HG03060 (cell line): ENCODE data around the gene TTC21A.

Source experiments
- ATAC-seq: cut with Tn5 transposase; IDR thresholded peaks from one replicate; pipeline ENCODE4 v1.9.1; 2021; ENCODE audit warnings: low read depth, moderate number of reproducible peaks; ENCODE audit not compliant: unreplicated experiment

TTC21A gene

DNA sequence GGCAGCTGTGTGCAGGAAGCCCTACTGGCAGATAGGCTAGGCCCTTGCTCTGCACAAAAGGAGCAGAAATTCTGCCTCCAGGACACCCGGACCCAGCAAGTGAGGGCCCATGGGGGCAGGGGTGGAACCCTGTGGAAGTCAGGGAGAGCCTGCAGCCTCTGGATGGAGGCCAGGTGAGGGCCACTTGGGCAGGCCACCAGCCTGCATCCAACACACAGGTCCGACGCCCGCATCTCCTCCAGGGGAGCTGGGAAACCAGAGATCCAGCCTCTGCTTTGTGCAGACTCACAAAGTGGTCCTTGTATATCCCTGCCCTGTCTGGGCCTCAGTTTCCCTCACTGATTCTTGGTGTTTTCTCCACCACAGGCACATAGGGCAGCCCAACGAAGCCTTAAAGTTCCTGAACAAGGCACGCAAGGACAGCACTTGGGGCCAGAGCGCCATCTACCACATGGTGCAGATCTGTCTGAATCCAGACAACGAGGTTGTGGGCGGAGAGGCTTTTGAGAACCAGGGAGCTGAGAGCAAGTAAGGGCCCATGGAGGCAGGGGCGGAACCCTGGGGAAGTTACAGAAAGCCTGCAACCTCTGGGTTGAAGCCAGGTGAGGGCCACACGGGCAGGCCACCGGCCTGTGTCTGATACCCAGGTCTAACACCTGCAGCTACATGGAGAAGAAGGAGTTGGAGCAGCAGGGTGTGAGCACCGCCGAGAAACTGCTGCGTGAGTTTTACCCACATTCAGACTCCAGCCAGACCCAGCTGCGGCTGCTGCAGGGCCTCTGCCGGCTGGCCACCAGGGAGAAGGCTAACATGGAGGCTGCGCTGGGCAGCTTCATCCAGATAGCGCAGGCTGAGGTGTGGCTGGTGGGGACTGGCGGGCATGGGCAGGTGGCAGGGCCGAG, 29.3 kb downstream of the TTC21A start:
- no peak for ATAC-seq

DNA sequence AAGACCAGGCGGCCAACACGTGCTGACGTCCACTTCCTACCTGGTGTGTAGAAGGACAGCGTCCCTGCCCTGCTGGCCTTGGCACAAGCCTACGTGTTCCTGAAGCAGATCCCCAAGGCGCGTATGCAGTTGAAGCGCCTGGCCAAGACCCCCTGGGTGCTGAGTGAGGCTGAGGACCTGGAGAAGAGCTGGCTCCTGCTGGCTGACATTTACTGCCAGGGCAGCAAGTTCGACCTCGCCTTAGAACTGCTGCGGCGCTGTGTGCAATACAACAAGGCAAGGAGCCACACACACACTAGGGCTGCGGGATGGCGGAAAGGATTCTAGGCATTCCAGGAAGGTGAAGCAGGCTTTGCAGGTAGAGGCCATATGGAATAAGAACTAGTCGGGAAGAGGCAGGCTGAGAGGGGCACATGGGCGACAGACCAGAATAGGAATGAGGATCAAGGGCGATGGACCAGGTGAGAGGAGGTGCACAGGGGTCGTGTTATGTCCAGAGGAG, 30.0 kb downstream of the TTC21A start:
- ATAC-seq = no peak

DNA sequence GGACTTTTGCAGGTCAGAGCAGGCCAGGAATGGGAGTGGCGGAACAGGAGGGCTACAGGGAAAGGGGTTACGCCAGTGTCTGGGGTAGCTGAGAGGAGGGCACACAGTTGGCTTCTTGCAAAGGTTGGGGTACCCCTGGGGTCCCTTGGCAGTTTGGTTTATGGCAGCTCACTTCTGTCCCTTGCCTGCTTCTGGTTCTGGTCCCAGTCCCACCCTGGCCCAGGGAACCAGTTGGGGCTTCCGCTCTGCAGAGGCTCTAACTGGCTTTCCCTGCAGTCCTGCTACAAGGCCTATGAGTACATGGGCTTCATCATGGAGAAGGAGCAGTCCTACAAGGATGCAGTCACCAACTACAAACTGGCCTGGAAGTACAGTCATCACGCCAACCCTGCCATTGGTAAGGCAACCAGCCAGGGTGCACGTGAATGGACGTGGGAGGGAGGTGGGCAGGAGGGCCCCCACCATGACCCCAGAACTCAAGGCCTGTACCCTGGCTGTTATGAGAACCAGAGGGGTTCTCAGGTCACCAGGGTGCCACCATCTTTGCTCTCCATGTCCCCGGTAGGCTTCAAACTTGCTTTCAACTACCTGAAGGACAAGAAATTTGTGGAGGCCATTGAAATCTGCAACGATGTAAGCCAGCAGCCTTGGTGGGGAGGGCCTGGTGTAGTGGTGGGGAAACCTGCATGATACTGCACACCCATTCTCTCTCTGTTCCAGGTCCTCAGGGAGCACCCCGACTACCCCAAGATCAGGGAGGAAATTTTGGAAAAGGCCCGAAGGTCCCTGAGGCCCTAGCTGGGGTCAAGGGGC, 30.7 kb downstream of the TTC21A start:
- ATAC-seq = no peak

DNA sequence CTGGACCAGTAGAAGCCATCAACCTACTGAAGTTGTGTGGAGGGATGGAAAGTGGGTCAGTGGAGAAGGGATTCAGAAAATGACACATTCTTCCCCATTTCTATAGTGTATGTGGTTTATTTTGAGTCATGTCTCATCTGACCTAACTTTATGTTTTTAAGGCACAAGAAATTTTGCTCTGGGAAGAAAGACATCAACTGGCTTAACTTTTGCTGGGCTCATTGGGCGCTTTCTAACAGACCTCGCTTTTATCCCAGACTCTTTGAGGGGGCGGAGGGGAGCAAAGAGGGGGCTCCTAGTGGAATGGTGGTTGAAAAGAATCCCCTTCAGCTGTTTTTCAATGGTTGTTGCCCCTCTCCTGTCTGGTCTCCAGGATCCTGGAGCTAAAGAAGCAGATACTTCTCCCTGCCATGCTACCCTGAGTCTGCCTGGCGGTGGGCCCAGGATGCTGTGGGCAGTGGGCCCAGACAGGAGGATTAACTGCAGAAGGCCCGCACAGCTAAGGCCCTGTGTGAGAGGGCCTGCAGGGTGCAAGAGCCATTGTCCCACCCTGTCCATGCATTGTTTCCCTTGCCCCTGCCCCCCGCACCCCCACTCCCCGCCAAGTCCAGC, 31.4 kb downstream of the TTC21A start:
- ATAC-seq = no peak

DNA sequence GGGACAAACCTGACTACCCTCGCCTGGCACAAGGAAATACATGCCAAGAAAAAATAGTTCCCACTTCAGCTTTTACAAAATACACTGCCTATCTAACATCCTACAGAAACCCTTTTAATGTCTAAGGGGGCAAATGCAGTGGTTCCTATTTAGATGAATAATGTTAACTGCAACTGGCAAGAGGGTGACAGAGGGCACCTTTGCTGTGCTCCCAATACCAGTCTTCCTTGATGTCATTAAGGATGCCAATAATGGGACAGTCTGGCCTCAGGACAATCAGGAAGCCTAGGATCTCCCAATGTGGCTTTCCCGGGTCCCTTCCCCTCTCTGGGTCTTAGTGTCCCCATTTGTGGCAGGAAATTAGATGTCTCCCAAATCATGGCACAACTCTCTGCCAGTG, 32.0 kb downstream of the TTC21A start:
- ATAC-seq = no peak

DNA sequence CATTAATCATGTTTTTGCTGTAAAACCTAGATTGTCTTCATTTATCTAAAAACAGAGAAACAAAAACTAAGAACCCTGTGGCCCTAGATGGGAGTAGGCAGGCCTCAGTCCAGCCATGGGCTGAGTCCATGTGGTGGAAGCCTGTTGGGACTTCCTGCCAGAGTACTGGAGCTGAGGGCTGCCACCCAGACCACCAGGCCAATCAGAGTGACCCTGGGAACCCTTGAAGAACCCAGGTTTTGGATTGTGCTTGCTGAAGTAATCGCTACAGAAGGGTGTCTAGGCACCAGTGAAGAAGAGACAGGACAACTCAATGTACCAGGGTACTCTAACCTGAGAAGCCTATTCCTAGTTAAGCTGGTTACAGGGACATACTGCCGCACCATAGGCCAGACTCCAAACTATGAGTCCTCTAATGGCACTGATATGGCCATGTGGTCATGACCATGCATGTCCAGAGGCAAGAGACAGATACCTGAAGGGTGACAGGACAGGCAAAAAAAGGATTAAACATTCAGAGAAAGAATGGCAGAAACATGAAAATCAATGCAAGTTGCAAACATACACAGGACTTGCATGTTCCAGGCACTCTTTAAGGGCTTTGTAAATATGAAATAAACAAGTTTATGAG, 33.0 kb downstream of the TTC21A start:
- ATAC-seq = no peak

DNA sequence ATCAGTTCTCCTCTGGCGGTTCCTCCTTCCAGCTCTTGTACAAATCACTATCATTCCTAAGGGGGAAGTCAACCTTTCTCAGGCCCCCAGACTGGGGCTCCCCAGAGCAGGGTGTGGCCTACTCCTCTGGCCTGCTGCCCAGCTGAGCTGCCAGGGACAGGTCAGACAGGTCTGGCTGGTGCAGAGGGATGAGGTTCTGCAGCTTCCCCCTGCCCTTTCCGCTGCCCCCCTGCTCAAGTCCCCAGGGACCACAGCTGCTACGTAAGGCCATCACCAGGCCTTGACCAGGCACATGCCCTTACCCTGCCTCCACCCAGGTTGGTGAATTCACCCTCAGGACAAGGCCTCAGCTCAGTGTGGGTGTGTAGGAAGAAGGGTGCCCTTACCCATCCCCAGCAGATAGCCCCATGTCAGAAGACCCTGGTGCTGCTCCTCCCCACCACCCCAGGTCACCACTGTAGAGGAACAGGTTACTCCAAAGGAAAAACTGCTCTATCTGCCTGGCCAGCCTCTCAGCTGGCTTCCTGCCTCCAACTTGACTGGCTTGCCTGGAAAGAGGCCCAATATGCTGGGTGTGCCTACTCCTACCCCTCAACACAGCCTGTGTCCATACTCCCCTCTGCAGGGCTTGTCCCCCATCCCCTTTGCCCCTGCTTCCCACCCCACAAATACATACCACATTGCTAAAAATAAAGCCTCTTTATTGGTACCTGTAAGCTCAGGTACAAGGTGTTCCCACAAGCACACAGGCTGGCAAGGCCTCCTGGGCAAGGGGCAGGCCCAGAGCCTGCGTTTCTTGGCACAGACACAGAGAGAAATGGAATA, 33.9 kb downstream of the TTC21A start:
- ATAC-seq = no peak

DNA sequence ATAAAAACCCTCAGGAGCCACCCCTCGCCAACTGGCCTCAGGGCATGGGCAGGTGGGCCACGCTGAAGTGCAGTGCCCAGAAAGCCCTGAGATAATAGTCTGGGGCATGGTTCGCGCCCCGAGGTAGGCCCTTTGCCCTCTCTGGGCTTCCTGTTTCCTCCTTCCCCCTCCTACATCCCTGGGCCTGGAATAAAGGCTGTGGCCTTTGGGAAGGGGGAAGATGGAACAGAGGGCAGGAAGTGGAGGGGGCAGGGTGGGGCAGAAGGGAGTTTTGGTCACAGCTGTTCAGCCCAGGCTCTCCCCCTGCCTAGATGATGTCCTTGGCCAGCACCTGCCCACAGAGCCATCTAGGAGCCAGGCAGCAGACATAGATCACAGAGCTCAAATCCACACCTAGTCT, 34.6 kb downstream of the TTC21A start:
- ATAC-seq = no peak

DNA sequence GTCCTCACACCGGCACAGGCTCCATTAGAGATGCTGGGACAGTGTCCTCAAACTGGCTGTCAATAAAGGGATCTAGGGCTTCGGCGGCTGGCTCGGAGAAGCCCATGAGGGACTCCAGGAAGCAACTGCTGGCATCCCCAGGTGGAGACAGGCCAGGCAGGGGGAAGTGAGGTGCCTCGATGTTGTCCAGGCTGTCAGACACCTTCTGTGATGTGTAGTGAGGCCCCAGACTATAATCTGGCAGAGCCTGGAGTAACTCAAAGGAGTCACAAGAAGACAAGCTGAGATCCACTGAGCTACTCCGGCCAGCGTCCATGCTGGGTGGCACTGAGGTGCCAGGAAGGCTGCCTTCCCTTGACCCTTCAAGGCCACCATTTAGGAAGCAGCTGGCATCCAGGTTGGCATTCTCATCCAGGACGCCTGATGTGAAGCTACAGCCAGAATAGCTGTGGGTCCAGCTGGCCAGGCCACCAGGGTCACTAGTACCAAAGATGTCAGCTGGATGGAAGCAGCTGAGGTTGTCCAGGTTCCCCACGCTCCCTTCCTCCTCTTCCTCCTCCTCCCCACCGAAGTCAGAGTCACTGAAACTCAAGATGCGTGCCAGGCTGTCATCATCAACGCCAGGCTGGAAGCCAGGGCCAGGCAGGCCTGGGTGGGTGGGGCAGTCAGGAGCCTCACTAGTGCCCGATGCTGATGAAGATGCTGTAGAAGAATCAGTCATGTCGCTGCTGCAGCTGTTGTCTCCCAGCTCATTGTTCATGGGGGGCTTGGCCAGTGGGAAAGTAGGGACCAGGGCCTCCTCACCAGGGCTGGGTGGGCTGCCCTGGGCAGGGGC, 35.8 kb downstream of the TTC21A start:
- ATAC-seq = no peak

DNA sequence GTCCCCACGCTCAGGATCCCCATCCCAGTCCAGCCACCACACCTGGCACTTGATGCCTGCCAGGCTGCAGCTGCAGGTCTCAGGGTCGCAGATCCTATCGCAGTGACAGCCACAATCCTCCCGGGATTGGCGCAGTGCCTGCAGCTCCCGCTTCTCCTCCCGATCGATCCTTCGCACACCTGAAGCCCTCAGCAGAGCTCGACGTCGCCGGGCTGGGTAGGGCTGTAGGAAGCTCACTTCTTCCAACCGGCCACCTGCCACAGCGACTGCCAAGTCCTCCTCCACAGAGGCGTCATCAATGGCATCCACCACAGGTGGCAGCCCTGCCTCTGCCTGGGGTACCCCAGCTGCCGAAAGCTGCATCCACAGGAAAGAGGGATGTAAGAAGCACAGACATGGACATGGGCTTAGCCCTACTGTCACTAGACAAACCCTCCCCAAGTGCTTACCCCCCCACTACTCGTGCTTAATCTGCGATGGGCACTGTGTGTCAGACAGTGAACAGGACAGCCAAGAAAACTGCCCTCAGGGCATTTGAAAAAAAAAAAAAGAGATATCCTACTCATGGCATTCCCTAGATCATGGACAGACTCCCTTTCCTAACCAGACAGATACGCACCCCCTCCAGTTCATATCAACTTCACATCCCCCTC, 36.7 kb downstream of the TTC21A start:
- no peak for ATAC-seq

DNA sequence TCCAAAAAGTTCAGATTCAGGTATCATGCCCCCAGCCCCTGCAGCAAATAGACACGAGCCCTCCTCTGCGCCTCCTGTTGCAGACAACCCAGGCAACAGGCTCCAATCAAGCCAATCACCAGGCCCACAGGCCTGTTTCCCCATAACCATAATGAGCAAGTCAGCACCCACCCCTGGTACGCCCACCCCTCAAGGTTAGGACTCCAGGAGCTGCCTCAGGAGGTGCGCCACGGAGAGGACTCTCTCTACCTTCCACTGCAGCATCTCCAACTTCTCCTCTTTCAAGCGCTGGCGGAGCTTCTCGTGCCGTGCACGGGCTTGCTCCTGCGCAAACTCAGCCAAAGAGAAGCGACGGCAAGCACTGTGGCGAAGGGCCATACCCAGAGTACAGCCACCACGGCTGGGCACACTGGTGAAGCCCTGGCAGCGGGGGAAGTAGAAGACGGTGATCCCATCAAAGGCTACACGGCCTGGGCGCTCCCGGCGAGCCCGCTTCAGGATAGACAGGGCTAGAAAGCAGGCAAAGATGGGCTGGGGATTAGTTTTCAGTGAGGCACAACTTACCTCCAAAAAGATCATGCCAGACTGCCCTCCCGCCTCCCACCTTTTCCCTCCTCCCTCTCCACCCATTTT, 37.4 kb downstream of the TTC21A start:
- no peak for ATAC-seq

DNA sequence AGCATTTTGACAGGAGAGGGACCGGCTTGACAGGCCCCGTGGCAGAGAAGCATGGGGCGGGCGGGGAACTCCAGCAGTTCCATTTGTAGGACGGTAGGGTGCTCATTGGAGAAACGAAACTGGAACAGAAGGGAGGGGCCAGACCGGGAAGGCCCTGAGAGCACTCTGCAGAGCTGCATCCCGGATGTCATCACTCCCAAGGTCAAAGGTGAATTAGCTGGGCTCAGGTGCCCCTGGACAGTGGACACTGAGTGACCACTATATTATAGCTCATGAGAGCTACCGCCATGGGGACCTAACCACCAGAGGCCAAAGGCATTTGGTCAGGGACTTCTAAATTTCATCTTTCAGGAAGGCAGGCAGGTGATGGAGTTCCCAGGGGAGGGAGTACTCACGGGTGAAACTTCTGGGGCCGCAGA, 38.6 kb downstream of the TTC21A start:
- no peak for ATAC-seq

DNA sequence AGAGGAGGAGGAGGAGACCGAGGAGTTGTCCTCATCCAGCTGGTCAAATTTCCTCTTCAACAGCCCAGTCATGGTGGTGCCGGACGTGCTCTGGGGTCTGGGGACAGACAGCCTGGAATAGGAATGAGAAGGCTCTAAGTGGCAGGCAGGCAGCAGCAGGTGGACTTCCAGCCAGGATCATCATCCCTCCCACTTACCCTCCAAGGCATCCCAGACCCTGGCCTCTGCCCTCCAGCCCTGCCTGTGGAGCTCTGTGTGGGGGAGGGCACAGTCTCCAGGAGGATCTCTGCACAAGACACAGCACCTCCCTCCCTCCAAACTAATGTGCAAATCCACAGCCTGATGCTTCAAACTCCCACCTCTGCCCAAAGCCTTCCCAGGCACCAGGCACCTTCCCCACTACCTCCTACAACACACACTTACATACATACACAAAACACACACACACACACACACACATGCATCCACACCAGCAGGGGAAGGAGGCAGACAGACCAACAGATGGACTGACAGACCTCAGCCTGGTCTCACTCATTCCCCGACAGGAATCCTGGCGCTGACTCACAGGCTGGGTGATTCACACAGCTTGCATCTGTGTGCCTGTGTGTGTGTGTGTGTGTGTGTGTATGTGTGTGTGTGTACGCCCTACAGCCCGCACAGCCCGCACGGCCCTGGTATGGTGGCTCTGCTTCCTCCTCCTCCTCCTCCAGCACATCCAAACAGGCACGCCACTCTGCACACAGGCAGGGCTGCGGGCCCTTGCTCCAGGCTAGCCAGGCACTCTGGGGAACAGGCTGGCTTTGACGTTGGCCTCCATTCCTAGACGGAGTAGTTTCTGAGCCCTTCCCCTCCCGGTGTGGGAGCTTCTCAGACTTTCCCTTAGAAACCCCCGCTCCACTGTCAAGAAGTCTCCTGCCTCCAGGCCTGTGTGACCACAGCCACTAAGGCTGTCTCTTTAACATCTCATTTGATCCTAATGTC, 39.4 kb downstream of the TTC21A start:
- ATAC-seq = no peak

DNA sequence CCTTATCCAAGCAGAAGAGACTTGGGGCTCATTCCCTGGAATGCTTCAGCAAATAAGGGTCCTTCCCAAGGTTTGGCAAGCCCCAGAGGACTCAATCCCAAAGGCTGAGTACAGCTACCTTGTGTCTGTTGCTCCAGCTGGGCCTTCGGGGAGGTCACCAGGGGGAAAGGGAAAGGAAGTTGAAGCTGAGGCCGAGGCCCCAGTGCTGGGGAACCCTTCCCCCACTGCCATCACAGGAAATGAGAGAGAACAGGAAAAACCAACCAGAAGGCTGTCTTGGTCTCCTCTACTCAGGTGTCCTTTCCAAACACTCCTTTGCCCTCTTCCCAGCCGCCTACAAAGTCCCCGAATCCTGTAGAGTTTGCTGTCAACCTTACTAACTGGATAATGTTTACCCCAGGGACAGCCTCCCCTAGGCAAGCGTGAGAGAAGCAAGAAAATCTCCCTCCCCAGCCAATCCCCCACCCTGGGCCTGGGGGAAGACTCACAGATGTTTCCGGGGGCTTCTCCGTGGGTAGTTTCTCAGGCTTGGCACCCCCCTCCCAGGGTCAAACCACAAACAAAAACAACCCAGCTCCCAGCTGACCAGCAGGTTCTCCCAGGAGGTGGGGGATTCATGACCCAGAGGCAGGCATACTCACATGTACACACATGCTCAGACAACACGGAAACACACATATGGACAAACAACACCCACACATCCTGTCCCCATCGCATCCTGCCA, 40.4 kb downstream of the TTC21A start:
- ATAC-seq = no peak

DNA sequence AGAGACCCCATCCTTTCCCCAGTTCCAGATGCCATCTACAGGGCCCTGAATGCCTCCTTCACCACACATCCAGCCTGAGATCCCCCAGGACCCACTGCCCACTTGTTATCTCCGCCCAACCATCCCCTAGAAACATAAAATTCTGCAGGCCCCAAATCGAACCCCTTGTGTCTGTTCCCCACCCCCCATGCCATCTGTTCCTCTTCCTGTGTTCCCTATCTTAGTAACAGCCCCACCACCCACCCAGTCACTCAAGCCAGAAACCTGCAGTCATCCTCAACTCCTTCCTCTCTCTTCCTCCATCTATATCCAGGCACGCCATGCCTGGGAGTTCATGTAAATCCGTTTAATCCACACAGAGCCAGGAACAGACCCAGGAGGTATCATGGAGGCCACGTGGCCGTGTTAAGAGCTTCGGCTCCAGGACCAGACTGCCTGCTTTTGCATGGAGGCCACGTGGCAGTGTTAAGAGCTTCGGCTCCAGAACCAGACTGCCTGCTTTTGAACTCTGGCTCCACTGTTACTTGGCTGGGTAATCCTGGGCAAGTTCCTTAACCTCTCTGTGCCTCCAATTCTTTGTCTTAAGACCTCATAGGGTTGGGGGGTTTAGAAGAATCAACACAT, 41.1 kb downstream of the TTC21A start:
- ATAC-seq = no peak

DNA sequence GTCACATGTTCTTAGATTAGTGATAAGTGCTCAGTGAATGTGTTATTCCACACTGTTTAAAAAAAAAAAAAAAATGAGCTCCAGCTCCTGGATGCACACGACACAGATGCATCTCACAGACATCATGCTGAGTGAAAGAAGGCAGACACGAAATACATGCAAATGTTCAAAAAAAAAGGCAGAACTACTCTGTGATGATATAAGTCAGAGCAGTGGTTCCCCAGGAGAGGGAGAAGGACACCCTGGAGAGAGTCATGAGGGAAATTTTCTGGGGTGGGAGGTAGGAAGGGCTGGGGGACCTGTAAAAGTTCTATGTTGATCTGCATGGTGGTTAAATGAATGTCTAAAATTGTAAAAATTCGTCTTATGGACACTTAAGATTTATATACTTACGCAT, 41.6 kb downstream of the TTC21A start:
- no peak for ATAC-seq
